Stimulated activated CD4-positive, alpha-beta T cell treated with anti-CD3 and anti-CD28 coated beads, Interleukin-12 subunit alpha, Interleukin-12 subunit beta, amount 100 ng/mL, for 48 hours (primary cell): ENCODE data around the gene IKBKE.

Source experiments
- DNase-seq, 3 donors: peaks; one replicate each; pipeline ENCODE4 v3.0.0-alpha.2; 2020; ENCODE audit warnings: low read depth in 2 of 3, low spot score in 1 of 3

The IKBKE gene

DNA sequence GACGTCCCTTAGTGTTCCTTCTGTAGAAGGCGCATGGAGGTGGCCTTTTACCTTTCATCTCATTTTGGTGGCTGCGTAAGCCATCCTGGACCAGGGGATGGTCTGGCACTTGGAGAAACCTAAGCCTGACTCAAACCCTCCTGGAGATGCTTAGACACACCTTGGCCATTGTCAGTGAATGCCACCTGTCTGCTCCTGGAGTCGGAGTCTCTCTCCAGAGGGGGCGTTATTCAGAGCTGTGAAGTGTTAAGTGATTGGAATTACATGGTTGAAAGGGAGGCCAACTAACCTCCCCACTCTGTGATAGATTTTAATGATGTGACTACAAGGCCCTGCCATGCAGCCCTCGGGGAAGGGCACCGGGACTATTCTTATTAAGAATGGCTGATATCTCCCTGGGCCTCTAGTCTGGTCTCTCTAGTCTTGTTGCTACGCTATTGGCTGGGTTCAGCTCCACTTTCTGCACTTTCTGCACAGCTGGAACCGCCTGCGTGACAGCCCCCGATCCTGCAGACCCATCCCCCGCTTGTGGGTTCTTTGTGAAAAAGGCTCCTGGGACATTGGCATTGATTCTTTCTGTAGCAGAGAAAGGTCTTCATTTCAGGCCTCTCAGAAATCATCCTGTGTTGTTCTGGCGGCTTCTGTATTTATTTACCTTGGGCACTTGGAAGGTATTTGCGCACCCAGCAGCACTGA is 41.2 kb downstream of the IKBKE start:
- DNase-seq = no peak

DNA sequence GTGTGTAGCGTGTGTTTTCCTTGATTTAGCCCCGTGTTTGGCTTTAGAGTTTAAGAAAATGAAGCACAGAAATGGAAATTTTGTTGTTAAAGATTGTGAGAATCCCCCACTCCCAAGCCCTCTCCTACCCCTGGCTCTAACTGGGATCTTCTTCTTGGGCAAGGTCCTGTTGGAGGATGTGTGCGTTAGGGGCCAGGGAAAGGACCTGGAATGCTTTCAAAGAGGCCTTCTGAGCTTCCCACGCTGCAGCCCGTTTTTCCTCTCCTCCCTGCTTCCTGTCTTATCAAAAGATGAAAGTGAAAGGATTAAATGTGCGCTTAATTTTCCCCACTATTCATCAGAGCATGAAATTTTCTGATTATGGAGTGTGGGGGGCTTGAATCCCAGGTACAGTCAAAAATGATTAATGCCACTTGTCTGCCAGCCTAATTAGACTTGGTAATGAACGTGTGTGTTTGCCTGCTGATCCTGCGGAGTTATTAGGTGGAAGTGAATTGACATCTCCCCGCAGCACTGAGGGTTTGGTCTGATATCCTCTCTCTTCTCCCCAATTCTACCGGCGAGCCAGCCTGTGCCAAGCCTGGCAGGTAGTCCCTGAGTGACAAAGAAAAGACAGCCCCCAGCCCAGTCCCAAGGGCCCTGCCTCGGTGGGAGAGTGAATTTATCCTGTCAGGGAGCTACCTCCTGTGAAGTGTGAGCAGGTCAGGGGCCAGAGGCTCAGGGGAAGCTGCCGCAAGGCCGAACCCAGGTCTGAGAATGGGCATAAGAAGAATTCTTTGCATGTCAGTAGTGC is 42.0 kb downstream of the IKBKE start:
- no peak for DNase-seq

DNA sequence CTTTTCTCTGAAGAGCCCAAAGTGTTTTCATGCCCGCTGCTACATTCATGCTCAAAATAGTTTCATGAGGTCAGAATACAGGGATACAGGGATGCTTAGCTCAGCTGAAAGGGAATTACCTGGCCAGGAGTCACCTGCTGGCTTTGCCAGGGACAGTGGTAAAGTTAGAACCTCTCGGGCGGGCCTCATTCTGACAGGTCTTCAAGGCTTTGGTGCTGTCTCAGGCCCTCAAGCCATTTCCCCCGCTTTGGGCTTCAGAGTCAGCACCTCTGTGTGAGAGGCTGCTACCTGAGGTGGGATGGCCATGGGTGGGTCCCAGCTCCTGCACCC is 42.5 kb downstream of the IKBKE start:
- DNase-seq = no peak

DNA sequence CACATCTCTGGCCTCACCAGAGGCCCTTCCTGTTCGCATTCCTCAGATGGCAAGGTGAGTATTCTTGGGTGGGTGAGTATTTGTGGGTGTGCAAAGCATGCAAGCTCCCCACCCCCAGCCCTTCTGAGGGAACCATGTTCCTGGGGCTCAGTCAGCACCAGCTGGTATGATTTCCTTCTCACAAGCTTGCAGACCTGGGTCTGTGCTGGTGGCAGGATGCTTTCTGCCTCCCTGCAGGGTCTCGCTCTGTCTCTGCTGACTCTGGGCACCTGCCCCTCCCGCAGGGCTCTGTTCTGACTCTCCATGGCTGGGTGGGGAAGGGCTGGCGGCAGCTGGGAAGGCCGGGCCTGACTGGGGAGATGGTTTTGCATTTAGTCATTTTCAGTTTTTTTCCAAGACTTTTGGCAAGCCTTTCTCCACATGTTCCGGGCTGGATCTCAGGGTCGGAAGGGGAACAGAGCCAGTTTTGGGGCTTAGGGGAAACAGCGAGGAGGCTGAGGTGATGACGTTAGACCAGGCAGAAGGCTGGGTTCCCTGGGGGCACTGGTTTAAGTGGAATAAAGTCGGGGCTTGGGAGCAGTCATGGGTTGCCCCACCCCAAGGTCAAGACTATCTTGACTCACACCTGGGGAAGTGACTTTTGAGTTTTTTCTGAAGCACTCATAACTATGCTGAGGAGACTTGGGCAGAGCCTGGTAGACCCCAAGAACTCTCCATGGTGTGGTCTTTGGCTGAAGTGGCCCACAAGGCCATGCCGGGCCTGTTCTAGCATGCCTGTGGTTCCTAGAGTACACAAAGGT is 43.2 kb downstream of the IKBKE start:
- no peak for DNase-seq

DNA sequence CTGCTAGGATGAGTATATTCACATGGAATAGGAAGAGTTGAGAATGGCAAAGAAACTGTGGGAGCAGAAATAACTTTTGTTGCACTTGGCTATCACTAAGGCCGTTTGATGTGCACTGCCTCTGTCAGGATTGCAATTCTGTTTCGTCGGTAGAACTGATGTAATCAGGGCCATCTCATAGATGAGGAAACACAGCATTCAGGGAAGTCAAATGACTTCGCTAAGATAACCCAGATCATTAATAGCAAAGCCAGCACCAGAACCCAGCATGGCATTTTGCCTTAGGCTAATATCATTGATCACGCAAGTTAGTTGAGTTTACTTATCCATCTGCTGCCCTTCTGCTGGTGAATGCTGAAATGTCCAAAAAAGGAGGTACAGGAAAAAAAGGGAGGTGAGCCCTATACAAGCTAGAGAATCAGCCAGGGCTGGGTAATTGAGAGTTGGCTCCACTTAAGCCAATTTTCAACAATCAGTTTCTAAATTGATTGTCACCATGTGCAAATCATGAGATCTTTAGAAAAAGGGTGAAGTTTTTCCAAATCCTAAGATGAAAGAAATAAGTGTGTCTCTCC is 44.6 kb downstream of the IKBKE start:
- DNase-seq = no peak

DNA sequence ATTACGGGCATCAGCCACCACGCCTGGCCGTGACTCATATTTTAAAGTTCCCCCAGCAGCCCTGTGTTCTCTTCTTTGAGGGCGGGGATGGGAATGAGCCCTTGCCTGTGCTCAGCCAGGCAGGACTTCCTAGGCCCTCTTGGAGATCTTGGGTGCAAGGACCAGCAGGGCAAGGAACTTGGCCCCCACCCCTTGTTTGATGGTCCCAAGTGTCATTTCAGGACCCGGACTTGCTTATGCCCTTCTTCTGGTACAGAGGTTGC is 46.4 kb downstream of the IKBKE start:
- no peak for DNase-seq

DNA sequence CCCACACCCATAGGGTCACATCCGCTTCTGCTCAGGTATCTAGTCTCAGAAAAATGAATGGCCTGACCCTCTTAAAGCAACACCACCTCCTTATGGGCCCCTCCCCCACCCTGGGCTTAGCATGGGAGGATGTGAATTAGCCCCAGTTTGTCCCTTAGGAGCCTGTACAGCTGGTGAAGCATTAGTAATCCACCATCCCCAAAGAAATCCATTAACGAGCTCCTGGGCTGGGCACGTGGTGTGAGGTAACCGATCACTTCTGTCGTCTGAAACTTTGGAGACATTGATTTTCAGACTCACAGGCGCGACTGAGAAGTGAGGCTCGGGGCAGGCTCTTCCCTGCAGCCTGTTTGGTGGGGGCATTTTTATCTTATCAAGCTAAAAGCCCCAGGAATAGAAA is 47.5 kb downstream of the IKBKE start:
- no peak for DNase-seq

DNA sequence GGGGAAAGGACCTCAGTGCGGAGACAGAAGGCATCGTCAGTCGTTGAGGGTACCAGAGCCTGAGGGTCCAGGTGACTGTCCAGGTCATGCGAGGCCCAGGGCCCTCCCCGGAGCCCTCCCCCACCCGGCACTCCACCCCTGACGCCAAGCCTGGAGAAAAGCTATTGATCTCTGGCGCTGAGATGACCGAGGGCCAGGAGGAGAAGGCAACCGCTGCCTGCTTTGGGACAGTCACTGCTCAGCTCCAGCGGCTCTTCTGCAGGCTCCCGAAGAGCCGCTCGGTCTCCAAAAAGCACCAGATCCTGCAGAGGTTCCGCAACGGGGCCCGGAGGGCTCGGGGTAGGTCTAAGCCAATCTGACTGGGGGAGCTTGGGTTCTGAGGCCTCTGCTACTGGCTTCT is 47.9 kb downstream of the IKBKE start:
- no peak for DNase-seq

DNA sequence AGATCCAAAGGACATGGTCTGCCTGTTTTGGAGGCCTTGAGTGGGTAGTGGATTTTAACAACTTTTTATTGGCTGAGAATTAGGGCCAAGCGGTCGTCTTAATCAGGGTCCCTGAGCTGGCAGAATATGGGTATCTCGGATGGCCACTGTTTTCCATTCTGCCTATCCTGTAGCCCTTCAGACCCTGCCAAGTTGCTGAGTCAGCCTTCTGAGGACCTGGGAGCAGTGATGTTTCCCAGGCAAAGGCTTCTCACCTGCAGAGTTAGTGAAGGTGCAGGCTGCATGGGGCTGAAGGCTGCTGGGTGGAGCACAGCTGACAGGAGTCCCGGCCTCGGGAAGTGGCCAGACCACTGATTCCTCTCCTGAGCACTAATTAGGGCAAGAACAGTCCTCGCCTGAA is 48.5 kb downstream of the IKBKE start:
- DNase-seq = no peak

DNA sequence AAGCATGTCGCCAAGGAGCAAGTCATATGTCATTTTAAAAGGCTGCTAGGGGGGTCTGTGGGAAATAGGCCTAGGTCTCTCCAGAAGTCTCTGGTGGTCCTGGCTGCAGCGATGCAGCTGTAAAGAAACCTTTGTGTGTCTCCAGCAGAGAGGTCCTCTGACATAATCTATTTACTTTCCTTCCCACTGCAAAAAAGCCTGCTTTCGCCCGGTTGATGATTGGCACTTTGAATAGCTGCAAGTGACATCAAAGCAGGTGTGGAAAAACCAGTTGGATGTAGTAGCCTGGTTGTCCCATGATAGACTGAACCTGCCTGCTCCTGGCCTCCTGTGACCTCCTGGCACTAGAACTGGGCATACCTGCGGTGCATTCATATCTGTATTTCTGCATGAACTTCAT is 50.9 kb downstream of the IKBKE start:
- DNase-seq = no peak

DNA sequence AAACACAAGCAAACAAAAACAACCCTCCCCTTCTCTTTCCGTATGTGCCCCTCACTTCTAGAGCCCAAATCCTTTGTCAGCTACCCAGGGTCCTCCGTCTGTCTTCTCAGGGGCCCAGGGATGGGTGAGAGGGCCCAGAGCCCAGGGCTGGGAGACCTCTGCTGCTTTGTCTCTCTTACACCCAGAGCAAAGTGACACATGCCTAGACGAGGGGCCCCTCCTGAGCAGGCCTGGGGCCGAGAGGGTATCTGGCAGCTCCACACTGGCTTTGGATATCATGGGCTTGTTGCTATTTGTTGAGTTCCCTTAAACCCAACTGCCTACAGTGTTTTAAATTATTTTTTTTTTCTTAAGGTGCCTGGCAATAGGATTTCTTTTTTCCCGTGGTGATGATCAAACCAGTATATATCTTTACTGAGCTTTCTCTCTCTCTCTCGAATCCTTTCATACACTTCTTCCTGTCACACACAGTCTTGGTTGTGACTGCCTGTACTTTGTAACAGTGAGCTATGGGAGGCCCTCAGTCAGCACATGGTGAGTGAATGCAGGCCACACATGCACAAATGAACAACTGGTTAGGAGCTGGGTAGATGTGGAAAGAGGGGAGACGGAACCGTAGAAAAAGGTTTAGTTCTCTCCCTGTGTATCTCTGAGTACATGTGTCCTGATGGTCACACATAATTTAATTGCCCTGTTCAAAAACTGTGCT is 51.6 kb downstream of the IKBKE start:
- DNase-seq = no peak

DNA sequence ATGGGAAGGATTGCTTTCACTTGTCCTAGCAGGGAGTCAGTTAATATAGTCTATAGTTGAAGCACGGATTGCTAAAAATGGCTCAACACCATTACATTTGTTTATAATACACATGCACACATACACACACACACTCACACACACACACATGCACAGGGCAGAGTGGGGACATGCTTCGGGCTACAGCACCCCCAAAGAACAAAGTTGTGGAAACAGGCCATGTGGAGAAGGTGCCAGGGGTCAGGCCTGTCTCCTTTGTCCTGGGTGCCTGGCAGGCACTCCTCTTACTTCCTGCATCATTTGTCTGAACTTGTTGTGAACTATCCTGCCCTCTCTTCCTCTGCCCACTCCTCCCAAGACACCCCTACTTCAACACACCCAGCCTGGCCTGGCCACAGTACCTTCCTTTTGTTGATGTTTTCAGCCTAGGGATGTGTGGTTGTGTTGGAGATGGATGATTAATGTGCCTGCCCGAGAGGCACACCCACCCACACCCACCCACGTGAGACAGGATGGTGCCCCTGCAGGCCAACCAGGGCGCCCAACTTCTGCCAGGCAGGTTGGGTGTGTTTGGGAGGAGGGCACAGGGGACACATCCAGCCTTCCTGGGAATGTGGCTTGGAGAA is 54.6 kb downstream of the IKBKE start:
- no peak for DNase-seq

DNA sequence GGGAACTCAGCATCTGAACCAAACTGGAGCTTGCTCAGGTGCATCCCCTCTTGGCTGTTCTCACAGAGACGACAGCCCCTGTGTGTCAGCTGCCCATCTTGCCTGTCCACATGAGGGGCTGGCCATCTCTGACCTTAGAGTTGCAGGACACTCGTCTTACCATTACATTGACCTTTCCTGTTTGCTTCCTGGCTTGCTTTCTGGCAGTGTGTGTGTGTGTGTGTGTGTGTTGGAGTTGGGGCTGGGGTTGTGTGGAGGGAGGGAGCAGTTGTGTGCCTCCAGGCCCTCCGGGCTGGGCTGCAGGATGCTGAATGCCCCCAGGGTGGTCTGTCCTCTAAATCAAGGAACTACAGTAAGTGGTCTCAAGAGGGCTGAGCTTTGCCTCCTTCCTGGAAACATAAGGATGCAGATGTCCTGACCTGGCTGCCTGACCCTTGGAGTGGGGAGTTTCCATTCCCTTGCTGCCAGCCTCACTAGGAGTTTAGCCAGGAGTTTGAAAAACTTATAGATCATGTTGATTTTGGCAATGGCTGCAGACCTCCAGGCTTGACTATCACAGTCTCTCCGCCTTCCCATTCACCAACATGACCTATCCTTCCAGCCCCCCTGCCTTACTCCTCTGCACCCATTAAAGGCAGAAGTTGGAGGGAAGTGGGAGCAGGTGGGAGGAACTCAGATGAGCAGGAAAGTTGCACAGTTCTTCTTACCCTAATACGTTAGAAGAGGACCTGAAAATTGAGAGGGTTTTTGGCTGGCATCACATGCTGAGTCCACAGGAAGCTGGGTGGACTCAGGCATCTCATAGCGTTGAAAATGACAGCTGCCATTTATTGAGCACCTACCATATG is 56.0 kb downstream of the IKBKE start:
- DNase-seq = no peak

DNA sequence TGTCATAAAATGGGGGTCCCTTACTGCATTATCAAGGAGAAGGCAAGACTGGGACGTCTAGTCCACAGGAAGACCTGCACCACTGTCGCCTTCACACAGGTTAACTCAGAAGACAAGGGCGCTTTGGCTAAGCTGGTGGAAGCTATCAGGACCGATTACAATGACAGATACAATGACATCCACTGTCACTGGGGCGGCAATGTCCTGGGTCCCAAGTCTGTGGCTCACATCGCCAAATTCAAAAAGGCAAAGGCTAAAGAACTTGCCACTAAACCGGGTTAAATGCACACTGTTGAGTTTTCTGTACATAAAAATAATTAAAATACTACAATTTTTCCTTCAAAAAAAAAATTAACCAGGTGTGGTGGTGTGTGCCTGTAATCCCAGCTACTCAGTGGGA is 59.1 kb downstream of the IKBKE start:
- DNase-seq = no peak

DNA sequence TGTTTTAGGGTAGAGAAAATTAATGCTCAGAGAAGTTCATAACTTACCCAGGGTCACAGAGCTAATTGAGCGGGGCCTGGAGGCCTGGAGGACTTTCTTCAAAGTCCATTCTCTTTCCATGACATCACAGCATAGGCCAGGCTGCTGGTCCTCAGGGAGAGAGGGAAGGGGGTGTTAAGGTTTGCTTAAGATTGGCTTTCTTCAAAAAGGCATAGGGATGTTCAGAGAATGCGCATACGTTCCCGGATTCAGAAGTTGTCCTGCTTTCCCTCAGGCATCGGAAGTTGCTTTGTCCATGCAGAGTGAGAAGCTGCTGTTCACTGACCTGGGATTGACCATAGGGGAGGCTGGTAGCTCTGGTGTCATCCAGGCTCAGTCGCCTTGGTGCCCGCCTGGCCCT is 62.1 kb downstream of the IKBKE start:
- no peak for DNase-seq

DNA sequence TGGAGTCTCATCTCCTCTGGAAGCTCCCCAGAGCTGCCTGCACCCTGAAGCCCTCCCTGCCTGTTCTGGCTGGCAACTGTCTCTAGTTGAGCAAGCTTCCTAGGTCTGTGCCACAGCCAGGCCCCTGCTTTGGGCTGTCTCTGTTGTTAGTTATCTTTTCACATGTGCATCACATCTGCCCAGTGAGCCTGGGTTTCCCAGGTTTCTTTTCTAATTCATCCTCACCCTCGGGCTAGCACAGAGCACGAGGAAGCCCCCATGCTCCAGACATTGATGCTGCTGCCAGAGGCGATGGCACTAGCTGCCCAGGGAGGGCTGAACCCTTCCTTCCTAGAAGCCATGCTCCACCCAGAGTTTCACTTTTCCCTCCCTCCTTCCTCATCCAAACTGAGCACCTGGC is 64.3 kb downstream of the IKBKE start:
- DNase-seq = no peak

DNA sequence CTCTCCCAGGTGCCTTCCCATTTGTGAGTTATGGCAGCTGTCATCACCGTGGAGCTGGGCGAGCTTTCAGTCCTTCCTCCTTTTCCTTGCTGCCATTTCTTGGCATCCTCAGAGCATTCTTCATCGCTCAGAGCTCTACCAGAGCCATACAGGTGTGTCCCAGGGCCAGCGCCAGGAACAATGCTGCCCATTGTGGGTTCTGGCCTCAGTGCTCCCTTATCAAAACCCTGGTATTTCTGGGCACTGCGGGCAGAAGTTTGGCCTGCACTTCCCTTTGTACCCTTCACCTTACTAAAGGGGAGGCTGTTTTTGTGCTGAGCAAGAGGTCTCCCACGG is 65.5 kb downstream of the IKBKE start:
- DNase-seq = no peak

DNA sequence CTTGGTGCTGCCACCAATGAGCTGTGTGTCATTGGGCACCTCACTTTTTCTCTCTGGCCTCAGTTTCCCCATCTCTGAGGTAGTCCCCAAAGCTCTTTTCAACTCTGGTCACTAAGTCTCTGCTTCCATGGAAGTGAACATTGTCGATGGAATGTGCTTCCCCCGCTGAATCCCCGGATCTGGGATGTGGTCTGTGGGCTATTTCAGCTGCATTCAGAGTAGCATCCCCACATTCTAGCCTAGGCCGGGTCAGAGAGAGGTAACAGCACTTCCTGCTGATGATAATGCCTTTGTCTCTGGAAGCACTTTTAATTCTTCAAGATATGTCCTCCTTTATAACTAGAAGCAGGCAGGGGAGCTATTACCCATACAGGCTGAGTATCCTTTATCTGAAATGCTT is 66.9 kb downstream of the IKBKE start:
- no peak for DNase-seq

DNA sequence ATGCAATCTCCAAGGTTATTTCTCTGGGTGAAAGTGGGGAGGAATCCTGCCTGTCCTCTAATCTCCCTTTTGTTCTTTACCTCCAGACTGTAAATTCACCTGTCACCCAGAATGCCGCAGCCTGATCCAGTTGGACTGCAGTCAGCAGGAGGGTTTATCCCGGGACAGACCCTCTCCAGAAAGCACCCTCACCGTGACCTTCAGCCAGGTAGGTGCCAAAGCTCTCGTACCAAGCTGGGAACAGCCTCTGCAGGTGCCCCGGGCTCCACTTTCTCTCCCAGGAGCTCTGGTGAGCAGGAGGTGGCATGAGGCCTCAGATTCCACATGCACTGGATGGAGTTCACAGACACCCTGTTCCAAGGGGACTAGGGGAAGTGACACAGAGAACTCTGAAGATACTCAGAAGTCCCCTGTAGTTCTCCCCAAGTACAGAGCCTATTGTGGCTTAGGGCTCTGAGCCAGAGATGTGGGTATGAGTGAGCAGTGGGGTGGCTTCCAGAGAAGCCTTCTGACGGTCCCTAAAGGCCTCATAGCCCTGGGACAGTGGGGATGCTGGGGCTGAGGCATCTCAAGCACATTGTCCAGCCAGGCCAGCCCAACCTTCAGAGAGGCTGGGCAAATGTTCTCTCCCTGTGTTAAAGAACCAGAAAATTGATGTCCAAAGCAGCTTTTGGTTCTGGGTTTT is 68.0 kb downstream of the IKBKE start:
- DNase-seq = no peak
